Measurements from ENCODE around the gene EFNA1. TPM values are rescaled to one million over a fixed set of nuclear protein-coding genes. Genes with fewer than 3 reads are reported as not detected.

Gene EFNA1
- total RNA-seq, 2 donors from 2014 or later, result 85.1 to 132 TPM

GRCh38 chr1:155177192-155177917 lies 49.7 kb downstream of the EFNA1 start:
- H3K4me1 ChIP-seq (replicated peaks), result no peaks in the 10 kb centered on the region
- H3K36me3 ChIP-seq, result no peaks in the 10 kb centered on the region
- no peaks in the 10 kb centered on the region for H3K9me3 ChIP-seq
- DNase-seq (ENCODE audit: low spot score), result no peak
- intact Hi-C loops (cut with DNase I), result no loop called here
- 69% methylated on average over 11 of the region's 11 CpGs for WGBS
- H3K27me3 ChIP-seq (replicated peaks; ENCODE audit: insufficient read depth), result peaks cover 2% of the 10 kb centered on the region
- TF ChIP-seq POLR2A (IDR thresholded peaks at IDR 0.05) (no peak), CTCF (IDR thresholded peaks at IDR 0.05) (no peak), POLR2AphosphoS5 (IDR thresholded peaks at IDR 0.05) (no peak)
- no peak overlapping the region for H3K27ac ChIP-seq
- no peak overlapping the region for H3K4me3 ChIP-seq

- intact Hi-C loops (cut with DNase I), result no loop called here
These were observed 50.2 kb downstream of the EFNA1 start for GRCh38 chr1:155177918-155178281.

GRCh38 chr1:155178441-155179111 lies 50.9 kb downstream of the EFNA1 start:
- no peaks in the 10 kb centered on the region for H3K36me3 ChIP-seq
- no peaks in the 10 kb centered on the region for H3K9me3 ChIP-seq
- no peaks in the 10 kb centered on the region for H3K4me1 ChIP-seq (replicated peaks)
- TF ChIP-seq POLR2A (IDR thresholded peaks at IDR 0.05) (no peak), POLR2AphosphoS5 (IDR thresholded peaks at IDR 0.05) (no peak), CTCF (IDR thresholded peaks at IDR 0.05) (no peak)
- H3K27ac ChIP-seq, result no peak overlapping the region
- no peak overlapping the region for H3K4me3 ChIP-seq
- DNase-seq (ENCODE audit: low spot score), result no peak
- H3K27me3 ChIP-seq (replicated peaks; ENCODE audit: insufficient read depth), result peaks cover 2% of the 10 kb centered on the region
- 85% methylated on average over 29 of the region's 30 CpGs for WGBS
- intact Hi-C loops (cut with DNase I), result no loop called here

More at GRCh38 chr1:155177918-155178281, 50.2 kb downstream of the EFNA1 start:
- no peak for DNase-seq (ENCODE audit: low spot score)
- no peak overlapping the region for H3K4me3 ChIP-seq
- H3K4me1 ChIP-seq (replicated peaks), result no peaks in the 10 kb centered on the region
- WGBS, result 90% methylated on average over 9 of the region's 9 CpGs
- H3K9me3 ChIP-seq, result no peaks in the 10 kb centered on the region
- H3K36me3 ChIP-seq, result no peaks in the 10 kb centered on the region
- TF ChIP-seq POLR2A (IDR thresholded peaks at IDR 0.05), result no peak
- no peak for TF ChIP-seq CTCF (IDR thresholded peaks at IDR 0.05)
- TF ChIP-seq POLR2AphosphoS5 (IDR thresholded peaks at IDR 0.05), result no peak
- H3K27ac ChIP-seq, result no peak overlapping the region
- peaks cover 2% of the 10 kb centered on the region for H3K27me3 ChIP-seq (replicated peaks; ENCODE audit: insufficient read depth)

GRCh38 chr1:155179112-155180031 lies 51.7 kb downstream of the EFNA1 start:
- intact Hi-C loops (cut with DNase I), result no loop called here
- H3K9me3 ChIP-seq, result no peaks in the 10 kb centered on the region
- no peaks in the 10 kb centered on the region for H3K4me1 ChIP-seq (replicated peaks)
- H3K27me3 ChIP-seq (replicated peaks; ENCODE audit: insufficient read depth), result no peaks in the 10 kb centered on the region
- no peak overlapping the region for H3K4me3 ChIP-seq
- DNase-seq (ENCODE audit: low spot score), result no peak
- 93% methylated on average over 31 of the region's 31 CpGs for WGBS
- TF ChIP-seq CTCF (IDR thresholded peaks at IDR 0.05) (no peak), POLR2AphosphoS5 (IDR thresholded peaks at IDR 0.05) (no peak), POLR2A (IDR thresholded peaks at IDR 0.05) (no peak)
- H3K36me3 ChIP-seq, result no peaks in the 10 kb centered on the region
- H3K27ac ChIP-seq, result no peak overlapping the region
